HepG2 (cell line): Measurements from ENCODE around the gene VGLL4. TPM values are rescaled to one million over a fixed set of nuclear protein-coding genes. Genes with fewer than 3 reads are reported as not detected.

Experiments used
- ATF4 ChIP-seq, 2 experiments: fragments of 450-650 bp in 1 of 2; sonication (generic) in 1 of 2; formaldehyde crosslinking; IDR thresholded peaks; 2 replicates each; pipeline versions ENCODE4 v1.5.0 to v1.8.0; 2020 to 2022; ENCODE audit warnings: mild to moderate bottlenecking in 1 of 2, missing genetic modification reagents in 1 of 2
- CERS6 ChIP-seq: sonication (generic); formaldehyde crosslinking; IDR thresholded peaks from 2 replicates; pipeline ENCODE4 v1.5.0; 2020; ENCODE audit warnings: missing genetic modification reagents
- EHMT2 ChIP-seq: fragments of 200-600 bp; sonication (generic); IDR thresholded peaks from 2 replicates; pipeline ENCODE4 v1.7.0; 2017; ENCODE audit warnings: antibody characterized with exemption, low read depth, low read length, borderline replicate concordance
- GATAD2A ChIP-seq: IDR thresholded peaks from 2 replicates; pipeline ENCODE4 v1.6.1; 2016
- HIC2 ChIP-seq: sonication (generic); formaldehyde crosslinking; IDR thresholded peaks from 2 replicates; pipeline ENCODE4 v1.9.0; 2022; ENCODE audit warnings: low read depth, missing genetic modification reagents
- KLF15 ChIP-seq: sonication (generic); formaldehyde crosslinking; IDR thresholded peaks from 2 replicates; pipeline ENCODE4 v1.8.1; 2023; ENCODE audit warnings: borderline replicate concordance, mild to moderate bottlenecking, inconsistent platforms, missing genetic modification reagents, mixed read lengths
- NFE2 ChIP-seq: sonication (generic); formaldehyde crosslinking; IDR thresholded peaks from 2 replicates; pipeline ENCODE4 v1.4.0; 2020; ENCODE audit warnings: missing genetic modification reagents
- PATZ1 ChIP-seq: sonication (generic); formaldehyde crosslinking; IDR thresholded peaks from 2 replicates; pipeline ENCODE4 v1.4.0; 2020; ENCODE audit warnings: missing genetic modification reagents
- SCMH1 ChIP-seq: sonication (generic); formaldehyde crosslinking; IDR thresholded peaks from 2 replicates; pipeline ENCODE4 v1.9.0; 2021; ENCODE audit warnings: missing genetic modification reagents, mild to moderate bottlenecking, borderline replicate concordance
- TAF1 ChIP-seq: sonication (generic); formaldehyde crosslinking; IDR thresholded peaks from 2 replicates; pipeline ENCODE4 v1.4.0; 2020; ENCODE audit warnings: missing genetic modification reagents
- ZNF687 ChIP-seq: sonication (generic); formaldehyde crosslinking; IDR thresholded peaks from 2 replicates; pipeline ENCODE4 v1.5.1; 2020; ENCODE audit warnings: mild to moderate bottlenecking, missing genetic modification reagents, moderate library complexity
- ZNF83 ChIP-seq: sonication (generic); formaldehyde crosslinking; IDR thresholded peaks from 2 replicates; pipeline ENCODE4 v1.4.0; 2020; ENCODE audit warnings: missing genetic modification reagents, mild to moderate bottlenecking, borderline replicate concordance
- ZXDC ChIP-seq: sonication (generic); formaldehyde crosslinking; IDR thresholded peaks from 2 replicates; pipeline ENCODE4 v1.5.0; 2020; ENCODE audit warnings: mild to moderate bottlenecking, missing genetic modification reagents
- polyA plus RNA-seq, 8 experiments: library from polyadenylated mRNA; depleted of rRNA in 3 of 8; stranded (reverse) in 7 of 8; unstranded in 1 of 8; fragments of >200 nt; fragmentation: Illumina TruSeq in 4 of 8; extraction: Trizol in 4 of 8; gene quantifications; 2 replicates each; pipeline versions ENCODE4 v1.2.1 to v1.2.3, GENCODE V29; 2011 to 2016; ENCODE audit warnings: low read depth in 4 of 8, missing spikeins in 1 of 8, mixed read lengths in 1 of 8; ENCODE audit not compliant: insufficient read depth in 1 of 8
- total RNA-seq, 5 experiments: library from RNA; depleted of rRNA; stranded (reverse); fragments of >200 nt; fragmentation: Illumina TruSeq; extraction: Trizol; gene quantifications; 2 replicates each; pipeline ENCODE4 v1.2.3, GENCODE V29; 2016; ENCODE audit warnings: low read depth in 1 of 5

The VGLL4 gene
- total and polyA plus RNA-seq, 2 of the 13 experiments (the other 11 are each of a cell fraction or from before 2014, with no cell fraction given): 23.2 to 39.0 TPM

GRCh38 chr3:11607816-11608215 is 35.9 kb downstream of the VGLL4 start (continued):
- TF ChIP-seq CERS6 (CRISPR knock-in tag) (no peak), SCMH1 (CRISPR knock-in tag) (no peak), EHMT2 (no peak), PATZ1 (CRISPR knock-in tag) (no peak), HIC2 (CRISPR knock-in tag) (no peak), NFE2 (CRISPR knock-in tag) (no peak), GATAD2A (0 out of 2 replicates have a peak, but pooled peaks have one; percentile 24), ZNF687 (no peak), ATF4 (CRISPR knock-in tag; IDR thresholded peaks at IDR 0.05) (peak in 1 of 2 experiments; percentile 76; a peak in 2 of 4 replicates), ZNF83 (CRISPR knock-in tag) (no peak), ZXDC (no peak), TAF1 (CRISPR knock-in tag) (no peak), KLF15 (CRISPR knock-in tag) (no peak)
